Measurements from ENCODE around the gene IL17RD.

The IL17RD gene

DNA sequence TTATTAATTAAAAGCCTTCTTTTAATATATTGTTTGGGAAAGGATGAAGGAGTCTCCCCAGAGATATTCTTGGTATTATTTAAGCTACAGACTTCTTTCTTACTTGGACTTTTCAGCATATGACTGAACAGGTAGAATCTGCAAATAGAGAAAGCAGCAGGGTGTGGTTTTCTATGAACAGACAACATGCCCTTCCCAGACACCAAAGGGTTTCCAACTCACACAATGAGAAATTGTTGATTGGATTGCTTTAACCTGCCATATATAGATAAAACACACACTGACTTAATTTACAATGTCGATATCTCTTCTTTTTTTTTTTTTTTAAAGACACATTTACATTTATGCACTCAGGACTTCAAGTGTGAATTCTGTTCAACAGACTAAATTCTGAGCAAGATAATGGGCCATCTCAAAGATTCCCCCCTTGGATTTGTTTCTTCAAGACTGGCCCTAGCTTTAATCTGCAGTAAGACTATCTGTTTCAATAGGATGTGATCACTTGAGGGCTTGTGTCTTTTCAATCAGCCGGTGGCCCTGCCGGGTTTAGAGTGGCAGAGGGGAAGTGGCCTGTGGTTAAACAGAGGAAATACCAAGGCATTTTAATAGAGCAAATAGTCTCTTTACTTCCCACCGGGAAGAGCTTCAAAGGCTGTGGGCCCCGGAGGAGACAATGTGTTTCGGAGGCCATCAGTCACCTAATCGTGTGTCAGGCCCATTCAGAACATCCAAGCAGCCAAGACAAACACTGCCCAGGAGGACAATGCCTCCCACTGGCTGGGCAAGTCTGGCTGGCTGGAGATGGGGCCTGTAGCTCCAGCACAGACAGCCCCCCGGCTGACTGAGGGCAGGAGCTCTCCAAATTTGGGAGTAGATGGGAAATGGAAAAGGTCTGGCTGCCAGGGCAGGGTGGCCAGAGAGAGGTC, 6.1 kb downstream of the IL17RD start:
- DNase-seq: peak in 1 of 5 experiments; percentile 49

DNA sequence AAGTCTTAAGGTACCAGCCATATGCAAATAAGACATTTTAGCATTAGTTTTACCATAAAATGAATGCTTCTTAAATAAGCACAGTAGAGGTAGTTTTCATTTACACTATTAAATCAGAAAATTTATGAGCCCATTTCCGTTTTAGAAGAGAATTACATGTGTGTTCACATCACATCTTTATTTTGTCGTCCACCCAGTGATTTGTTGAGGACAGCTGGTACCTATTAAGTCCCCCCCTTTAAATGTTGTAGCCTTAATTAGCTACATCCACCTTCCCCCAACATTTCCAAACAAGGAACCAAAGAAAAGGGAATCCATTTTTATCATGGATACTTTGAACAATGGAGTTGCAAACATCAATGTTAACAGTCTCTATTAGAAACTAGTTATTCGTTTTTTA, 6.8 kb downstream of the IL17RD start:
- DNase-seq: no peak

DNA sequence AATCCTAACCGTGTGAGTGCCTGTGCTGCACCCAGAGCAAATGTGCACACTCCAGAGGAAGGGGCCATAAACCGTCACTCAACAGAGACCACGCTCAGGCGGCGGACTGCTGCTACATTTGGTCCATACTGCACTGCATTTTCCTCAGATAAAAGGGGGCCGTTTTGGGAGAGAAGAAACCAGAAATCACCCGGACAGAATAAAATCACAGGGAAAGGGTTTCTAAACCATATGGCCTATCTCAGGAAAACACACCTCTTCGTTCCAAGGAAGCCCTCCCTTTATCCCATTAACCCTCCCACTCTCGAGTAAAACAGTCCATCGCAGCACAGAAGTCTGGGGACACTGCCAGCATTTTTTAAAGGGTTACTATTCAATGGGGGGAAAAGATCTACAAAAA, 7.6 kb downstream of the IL17RD start:
- no peak for DNase-seq

DNA sequence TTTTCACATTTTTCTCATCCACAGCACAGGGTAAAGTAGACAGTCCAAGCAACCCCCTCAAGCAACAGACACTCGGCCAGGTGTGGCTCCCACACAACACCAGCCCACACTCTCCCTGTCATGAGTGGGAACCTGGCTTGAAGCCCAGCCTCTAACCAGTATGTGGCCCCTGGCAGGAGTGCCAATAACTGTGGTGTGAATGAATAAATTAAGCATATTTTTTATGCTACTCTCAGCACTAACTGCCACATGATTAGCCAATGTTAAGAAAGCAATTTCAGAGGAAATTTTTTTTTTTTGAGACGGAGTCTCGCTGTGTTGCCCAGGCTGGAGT, 9.9 kb downstream of the IL17RD start:
- DNase-seq: no peak

DNA sequence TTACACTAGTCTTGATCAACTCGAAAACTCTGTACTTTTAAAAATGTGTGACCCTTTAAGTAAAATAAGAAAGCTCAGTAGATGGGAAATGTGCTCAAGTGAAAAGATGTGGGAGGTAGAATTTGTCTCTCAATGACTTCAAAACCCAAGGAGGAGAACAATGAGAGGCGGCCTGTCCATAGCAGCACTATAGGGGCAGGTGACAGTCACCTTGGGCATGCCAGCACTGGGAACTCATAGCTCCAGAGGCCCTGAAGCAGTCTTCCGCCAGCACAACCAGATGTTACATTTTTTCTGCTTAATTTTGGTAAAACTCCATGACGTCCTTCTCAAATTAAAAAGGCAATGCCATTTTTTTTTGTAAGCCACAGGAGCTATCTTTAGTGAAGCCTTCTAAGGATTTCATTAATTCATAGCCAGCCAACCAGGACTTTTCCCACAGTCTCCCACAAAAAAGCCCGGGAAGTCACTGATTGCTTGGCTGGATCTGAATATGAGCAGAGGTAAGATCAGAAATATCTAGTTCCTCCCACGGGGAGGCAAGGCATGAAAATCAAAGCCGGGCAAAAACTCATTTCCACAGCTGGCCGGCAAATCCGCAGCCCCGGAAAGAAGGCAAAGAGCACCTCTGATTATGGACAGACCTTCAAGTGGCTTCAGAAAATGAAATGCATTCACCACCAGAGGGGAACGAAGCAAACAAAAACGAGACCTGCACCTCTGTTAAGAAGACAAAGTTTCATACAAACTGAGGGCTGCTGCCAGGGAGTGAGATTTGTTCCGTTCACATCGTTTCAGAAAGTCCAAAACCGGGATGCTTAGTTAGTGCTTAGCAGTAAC, 10.5 kb downstream of the IL17RD start:
- DNase-seq: no peak

DNA sequence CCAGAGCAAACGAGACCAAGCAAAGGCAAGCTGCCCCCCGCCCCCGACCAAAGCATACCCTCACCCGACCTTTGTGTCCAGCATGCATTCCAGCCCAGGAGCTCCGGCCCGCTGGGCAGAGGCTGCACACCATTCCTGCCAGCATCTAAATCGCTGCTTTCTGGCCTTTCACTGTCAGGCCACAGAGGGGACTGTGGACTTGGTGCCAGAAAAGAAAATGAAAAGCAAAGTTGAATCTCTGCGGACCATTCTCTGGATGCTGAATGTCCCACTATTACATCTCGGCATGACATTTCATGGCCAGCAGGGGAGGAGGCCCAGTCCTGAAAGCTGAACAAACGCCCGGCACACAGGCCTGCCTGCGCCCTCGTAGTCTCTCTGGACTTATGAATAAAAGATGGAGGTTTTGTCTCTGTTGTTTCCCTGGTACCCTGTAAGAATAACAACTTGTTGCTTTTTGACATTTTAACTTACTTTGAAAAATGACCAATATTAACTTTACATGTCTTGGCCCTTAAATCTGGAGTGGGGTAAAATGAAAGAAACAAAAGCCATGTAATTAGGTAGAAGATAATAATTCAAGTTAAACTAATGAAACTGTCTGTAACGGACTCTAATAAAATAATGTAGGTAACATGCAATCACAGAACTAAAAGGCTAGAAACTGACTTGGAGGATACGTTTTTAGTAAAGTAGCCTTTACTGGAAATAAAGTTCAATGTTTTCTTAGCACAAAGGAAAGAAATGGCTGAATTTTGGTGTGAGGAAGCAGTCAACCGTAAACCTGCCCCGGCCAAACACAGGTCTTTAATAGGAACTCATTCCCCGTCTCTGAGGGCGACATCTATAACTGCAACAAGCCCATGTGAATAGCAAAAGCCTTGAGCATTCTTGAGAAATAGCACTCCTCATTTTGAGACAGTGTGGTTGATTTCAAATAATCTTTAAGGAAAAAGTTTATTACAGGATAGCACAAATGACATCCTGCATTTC, 12.7 kb downstream of the IL17RD start:
- DNase-seq: no peak

DNA sequence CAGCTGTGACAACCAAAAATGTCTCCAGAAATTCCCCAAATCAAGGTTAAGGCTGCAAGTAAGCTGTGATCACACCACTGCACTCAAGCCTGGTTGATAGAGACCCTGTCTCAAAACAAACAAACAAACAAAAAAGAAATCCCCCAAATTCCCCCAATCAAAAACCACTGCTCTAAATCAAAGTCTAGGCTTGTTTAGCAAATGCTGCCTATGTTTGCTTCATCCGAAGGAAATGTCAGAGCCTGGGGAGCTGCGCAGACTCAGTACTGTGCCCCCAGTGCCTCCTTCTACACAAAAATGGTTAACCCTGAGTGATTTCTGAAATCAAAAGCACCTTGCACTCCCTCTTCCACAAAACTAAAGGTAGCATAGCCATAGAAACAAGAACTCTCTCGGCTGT, 13.4 kb downstream of the IL17RD start:
- DNase-seq: no peak

DNA sequence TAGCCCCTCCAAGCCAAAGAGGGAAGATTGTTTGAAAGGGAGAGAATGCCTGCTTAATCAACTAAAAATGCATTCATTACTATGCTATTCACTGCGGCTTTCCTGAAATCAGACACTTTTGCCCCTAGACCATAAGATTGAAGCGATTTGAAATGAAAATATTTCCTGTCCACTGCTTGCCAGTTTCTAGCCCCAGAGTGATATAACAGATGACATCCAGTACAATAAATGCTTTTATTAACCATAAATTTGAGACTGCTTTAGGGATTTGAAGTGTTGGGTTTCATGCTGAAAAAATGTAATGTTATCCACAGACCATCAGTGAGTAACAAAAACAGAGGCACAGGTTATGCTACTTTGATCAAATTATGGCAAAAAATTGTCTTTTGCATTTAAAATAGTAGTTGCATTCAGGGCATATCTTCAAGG, 14.1 kb downstream of the IL17RD start:
- DNase-seq: no peak

DNA sequence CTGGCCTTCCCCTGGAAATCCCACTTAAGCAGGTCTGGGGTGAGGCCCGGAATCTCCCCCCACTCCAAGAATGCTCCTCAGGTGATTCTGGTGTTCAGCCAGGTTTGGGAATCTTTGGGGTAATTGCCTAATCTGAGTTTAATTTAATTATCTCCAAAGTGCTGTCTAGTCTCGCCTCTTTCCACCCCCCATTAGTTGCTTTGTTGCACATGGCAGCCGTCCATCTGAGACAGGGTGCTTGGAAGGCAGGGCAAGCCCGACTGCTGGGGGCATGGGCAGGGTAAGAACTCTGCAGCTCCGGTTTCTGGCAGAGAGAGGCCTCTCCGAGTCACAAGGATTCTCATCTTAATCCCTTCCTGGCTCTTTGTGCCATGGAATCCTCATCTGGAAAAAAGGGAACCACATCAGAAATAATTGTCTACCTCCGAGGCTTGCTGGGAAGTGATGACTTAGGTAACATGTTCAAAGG, 15.0 kb downstream of the IL17RD start:
- no peak for DNase-seq

DNA sequence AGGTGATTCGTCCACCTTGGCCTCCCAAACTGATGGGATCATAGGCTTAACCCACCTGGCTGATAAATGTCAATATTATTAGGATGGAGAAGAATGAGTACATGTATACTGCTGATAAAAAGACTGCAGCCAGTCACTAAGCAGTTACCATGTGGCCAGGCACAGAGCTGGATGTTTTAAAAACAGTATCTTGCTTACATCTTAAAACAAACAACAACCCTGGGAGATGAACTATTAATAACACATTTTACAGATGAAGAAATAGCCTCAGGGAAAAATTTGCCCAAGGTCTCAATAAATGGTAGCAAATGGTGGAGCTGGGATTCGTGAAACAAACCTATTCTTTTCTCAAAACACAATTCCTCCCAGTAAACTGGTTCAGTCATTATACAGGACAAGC, 18.1 kb downstream of the IL17RD start:
- DNase-seq: no peak

DNA sequence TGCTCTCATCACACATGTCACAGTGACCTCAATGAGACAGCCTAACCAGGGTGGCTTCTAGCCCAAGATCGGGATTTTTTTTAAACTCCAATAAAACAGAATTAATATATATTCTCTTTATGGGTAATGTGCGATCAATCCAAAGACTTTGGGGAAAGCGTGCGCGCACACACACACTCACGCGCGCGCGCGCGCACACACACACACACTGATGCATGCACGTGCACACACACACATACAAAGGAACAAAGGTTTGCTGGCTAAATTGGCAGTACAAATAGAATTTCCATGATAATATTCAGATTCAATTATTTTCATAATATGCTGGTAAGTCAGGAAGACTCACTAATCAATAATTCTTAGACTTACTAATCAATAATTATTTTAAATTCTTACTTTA, 19.3 kb downstream of the IL17RD start:
- DNase-seq: no peak

DNA sequence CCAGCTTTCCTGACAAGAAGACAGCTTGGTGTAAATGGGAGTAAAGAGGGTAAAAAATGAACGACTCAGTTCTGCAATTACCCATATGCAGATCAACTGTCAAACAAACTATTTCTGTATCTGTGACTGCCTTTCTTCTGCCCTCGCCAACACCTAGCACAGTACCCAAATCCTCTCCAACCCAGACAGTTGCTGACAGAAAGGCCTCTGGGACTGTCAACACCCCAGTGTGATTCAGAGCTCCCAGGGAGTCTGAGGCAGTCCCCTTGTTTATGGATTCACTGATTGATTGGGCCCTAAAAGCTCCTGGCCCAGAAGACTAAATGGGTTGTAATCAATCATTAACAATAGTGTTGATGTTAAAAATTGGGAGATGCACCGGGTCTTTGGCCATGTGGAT, 20.2 kb downstream of the IL17RD start:
- no peak for DNase-seq

DNA sequence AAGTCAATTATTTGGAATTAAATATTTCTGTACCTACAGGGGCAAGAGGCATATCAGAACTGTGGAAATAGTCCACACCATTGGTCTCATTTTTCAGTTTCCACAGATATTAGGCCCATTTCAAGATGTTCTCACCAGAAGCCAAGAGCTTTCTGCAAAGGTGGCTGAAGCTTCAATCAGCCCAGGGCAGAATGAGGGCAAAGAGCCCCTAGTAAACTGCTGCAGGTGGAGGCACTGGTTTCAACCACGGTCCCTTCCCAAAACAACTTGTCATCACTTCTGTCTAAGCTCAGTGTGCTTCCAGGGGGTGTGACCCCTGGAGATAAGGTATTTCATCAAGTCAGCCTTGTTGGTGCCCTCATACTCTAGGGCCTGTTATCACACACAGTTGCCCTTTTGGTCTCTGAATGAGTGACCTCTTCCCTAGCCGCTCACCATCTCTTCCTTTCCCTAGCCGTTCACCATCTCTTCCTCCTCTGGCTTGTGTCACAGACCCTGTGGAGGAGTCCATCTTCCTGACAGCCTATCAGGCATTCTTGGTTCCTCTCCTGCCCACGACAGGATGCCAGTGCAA, 21.2 kb downstream of the IL17RD start:
- no peak for DNase-seq

DNA sequence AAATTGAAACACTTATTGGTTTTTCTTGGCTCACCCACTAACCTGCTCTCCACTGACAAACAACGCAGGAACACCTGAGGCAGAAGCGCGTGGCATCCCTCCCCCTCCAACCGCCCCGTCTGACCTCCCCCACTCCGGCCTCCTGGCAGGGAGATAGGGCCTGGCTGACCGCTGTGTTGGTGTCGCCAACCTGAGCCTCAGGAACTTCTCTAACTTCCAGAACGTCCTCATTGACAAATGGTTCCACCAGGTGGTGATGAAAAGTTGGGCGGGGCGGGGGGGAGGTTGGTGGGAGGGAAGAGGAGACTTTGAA, 22.8 kb downstream of the IL17RD start:
- DNase-seq: no peak

DNA sequence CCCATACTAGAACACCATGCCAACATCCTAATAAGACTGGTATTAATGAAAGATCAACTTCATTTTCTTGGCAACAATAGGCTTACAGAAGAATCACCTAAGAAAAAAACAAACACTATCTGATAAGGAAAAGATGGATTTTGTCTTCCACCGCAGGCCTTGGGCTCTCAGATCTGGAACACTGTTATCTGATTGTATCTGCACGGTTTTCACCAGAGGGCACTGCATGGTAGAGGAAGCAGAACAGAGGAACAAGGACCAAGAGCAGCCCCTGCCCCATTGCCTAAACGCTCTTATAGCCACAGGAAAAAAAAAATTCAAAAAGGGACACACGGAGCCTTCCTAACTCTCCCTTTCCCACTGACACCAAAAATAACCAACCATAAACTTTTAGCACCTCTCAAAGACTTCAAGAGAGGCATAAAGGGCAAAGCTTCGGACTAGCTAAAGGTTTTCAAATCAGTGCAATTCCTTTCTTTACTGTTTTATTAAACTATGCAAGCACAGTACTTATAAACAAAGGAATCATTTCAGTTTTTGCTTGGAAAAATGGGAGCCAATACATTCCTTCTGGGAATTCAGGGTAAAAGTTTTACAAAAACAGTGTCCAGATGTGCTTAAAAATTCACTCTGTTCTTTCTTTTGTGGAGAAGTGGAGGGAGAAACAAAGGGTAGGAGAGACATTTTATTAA, 23.3 kb downstream of the IL17RD start:
- no peak for DNase-seq

DNA sequence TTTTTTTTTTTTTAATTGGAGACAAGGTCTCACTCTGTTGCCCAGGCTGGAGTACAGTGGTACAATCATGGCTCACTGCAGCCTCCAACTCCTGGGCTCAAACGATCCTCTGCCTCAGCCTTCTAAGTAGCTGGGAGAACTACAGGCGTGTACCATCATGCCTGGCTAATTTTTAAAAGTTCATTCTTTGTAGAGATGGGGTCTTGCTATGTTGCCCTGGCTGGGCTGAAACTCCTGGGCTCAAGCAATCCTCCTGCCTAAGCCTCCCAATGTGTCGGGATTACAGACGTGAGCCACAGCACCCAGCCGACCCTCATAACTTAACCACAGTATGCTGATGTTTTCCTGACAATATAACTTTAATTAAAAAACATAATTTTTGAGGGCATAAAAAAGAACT, 24.3 kb downstream of the IL17RD start:
- DNase-seq: no peak

DNA sequence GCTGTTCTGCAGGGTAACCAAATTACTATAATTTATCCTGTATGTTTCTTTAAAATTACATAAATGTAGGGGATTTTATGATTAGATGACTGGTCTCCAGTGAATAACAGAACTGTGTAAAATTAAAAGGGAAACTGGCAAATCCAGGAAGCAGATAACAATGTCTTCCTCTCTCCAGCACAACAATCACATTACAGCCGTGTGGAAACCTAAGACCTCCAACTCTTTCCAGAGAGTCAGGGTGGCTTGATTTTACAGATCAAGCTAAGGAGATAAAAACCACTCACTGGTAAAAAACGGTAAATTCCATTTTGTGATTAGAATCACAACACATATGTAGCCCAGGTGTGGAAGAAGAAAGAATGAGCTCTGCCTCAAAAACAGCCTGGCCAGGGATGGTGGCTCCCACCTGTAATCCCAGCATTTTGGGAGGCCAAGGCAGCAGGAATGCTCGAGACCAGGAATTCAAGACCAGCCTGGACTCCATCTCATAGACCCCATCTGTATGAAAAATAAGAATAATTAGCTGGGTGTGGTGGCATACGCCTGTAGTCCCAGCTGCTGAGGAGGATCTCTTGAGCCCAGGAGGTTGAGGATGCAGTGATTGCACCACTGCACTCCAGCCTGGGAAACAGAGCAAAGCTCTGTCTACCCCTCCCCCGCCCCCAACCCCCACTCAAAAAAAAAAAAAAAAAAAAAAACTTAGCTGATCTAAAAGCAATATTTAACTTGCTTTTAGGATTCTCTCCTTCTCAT, 29.0 kb downstream of the IL17RD start:
- DNase-seq: no peak

DNA sequence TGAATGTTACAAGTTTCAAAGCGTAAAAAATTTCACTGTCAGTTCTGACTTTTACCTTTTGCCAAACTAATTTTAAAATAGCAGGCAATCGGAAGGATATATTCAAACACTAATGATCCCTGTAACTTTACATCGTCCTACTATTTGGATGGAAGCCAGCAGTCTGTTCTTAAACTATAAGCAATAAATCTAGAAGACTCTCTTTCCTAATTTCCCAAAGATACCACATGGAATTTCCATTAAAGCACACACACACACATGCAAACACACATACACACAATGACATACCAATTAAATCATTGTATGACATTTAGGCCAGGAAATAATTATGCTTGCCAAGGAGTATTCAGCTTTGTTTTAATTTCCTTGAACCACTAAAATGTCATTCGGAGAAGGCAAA, 32.0 kb downstream of the IL17RD start:
- DNase-seq: no peak

DNA sequence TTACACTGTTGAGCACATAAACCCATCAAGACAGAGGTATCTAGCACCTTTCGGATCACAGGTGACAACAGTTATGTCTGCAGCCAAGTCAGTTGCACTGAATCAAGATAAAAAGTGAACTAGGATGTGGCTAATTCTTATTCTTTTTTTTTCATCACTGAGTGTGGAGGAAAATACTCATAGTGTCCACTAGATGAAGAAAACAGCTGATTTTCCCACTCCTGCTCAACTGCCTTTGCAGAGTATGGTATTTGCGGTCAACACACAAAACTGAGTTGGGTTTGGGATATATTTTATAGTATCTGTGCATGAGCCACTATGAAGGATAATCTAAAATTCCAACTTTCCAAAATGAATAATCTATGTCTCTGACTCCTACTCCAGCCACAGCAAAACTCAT, 32.5 kb downstream of the IL17RD start:
- DNase-seq: no peak

DNA sequence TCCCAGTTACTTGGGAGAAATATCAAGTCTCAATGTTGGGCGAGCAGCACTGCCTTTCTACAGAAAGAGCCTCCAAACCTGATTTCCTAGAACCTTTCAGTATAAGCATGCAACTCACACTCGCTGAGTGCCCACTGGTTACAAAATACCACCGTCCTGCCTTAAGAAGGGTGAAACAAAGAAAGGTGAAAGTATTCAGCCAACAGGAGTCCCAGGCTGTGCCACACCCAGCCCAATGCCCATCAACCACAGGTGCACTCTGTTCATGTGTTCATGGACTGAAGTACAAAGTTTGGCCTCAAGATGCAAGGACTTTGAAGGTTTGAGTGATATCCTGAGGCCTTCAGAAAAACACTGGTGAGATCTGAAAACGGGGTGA, 34.0 kb downstream of the IL17RD start:
- DNase-seq: no peak

DNA sequence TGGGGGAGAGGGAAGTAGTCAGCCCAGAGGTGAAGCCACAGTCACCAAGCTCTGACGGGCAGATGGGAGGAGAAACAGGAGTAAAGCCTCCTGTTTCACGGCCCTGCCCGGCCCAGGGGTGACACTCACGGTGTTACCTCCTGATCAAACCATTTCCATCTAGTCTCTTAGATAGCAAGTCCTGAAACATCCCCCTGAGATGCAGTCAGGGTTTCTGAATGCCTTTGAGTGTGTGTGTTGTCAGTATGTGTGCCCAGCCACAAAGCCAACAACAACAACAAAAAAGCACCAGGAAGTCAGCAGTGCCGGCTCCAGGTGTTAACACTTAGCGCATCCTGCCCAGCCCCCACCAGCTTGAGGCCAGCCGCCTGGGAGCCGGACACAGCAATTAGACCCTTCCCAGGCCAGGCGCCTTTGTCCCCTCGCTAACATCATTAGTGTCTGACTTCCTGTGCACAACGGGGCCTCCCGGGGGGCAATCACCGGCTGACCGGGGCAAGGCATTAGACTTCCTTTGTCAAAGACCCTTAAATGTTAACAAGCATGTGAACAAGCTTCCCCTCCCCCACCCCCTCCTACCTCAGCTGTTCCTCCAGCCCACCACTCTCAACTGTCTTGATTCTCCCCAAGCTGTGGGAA, 34.5 kb downstream of the IL17RD start:
- DNase-seq: peak in 1 of 5 experiments; percentile 9
